Nucleus accumbens (tissue), 56 donors: Measurements from ENCODE around the gene ACP6.
"Not testable (repeated sequence)": the region's sequence is repeated elsewhere in the genome, so short reads cannot be mapped to it uniquely, and the experiment has no call there.

Source experiments
- DNase-seq, 56 donors: peaks; one replicate each; lab custom pipeline; 2025; lab: John Stamatoyannopoulos, UW

The ACP6 gene

DNA sequence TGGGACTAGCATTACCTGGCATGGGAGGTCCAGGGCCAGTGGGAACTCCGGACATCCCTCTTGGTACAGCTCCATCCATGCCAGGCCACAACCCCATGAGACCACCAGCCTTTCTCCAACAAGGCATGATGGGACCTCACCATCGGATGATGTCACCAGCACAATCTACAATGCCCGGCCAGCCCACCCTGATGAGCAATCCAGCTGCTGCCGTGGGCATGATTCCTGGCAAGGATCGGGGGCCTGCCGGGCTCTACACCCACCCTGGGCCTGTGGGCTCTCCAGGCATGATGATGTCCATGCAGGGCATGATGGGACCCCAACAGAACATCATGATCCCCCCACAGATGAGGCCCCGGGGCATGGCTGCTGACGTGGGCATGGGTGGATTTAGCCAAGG lies 45.8 kb downstream of the ACP6 start:
- DNase-seq, result no peak

GRCh38 chr1:147624011-147624410 lies 46.3 kb downstream of the ACP6 start:
- DNase-seq, result no peak

DNA sequence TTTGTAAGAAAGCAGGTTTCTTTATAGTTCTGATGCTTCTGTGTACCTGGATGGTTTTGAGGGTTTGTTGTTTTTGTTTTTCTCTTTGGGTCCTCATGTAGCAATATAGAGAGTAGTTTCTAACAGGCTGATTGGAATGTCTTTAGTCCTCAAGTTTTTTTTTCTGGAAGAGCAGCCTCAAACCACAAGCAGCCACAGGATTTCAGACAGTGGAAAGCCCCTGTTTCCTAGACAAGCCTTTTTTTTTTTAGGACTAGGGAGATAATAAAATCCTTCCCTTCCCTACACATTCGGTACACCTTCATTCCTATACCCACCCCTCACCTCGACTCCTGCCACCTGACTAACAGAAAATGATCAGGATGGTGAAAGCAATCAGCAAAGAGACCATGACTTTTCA lies 47.6 kb downstream of the ACP6 start:
- no peak for DNase-seq

DNA sequence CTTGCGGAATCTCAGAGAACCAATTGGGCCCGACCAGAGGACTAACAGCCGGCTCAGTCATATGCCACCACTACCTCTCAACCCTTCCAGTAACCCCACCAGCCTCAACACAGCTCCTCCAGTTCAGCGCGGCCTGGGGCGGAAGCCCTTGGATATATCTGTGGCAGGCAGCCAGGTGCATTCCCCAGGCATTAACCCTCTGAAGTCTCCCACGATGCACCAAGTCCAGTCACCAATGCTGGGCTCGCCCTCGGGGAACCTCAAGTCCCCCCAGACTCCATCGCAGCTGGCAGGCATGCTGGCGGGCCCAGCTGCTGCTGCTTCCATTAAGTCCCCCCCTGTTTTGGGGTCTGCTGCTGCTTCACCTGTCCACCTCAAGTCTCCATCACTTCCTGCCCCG lies 49.8 kb downstream of the ACP6 start:
- no peak for DNase-seq

GRCh38 chr1:147619741-147620140 lies 50.6 kb downstream of the ACP6 start:
- no peak for DNase-seq

GRCh38 chr1:147618771-147619170 lies 51.6 kb downstream of the ACP6 start:
- DNase-seq, result no peak

DNA sequence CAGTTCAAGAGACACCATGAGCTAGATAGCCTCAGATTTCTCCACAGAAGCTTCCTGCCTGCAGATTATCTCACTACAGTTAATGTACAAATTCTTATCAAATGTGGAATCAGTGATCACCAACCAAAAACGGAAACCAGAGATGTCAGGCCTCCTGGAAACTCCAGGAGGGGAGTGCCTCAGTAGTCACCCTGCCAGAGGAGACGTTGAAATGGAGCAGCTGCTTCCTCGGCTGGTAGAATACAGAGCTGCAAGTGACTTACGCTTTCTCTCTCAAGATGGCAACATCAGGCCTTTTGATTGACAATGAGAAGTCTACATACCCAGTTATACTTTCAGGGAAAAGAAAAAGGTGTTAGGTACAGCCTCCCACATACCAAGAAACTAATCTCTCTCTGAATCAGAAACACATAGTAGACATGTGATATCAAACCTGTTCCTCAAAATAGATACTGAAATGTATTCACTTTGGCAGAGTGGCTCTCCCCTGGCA lies 52.2 kb downstream of the ACP6 start:
- DNase-seq, result peak in 3 of 56 donors; percentile 7 to 23 (median 15)

DNA sequence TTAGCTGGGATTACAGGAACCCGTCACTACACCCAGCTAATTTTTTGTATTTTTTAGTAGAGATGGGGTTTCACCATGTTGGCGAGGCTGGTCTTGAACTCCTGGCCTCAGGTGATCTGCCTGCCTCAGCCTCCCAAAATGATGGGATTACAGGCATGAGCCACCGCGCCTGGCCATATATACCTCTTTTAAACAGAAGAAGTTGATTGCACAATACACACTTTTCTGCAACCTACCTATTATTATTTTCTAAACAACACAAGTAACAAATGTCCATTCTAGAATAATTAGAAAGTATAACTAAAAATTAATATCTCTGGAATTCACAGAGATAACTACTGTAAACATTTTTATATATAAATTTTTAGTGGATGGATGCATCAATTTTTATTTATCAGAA lies 55.4 kb downstream of the ACP6 start:
- DNase-seq, result not testable (repeated sequence)

GRCh38 chr1:147613506-147613905 lies 56.8 kb downstream of the ACP6 start:
- DNase-seq, result peak in 2 of 56 donors; percentile 4 to 32

DNA sequence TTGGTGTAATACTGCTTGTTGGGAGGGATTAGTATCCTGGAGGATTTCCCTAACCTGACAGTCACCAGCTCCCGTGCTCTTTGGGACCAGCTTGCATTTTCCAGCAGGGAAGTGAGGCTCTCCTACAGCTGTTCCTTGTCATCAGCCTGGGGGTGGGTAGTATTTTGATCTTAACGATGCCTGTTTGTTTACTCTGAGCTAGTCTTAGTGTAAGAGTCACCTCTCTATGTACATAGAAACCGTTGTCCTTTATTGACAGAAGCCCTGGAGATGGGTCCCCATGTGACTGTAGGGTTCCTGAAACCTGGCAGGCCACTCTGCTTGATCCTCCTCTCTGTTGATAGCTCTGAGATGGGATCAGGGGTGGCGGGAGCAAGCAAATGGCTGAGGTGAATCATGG lies 58.0 kb downstream of the ACP6 start:
- no peak for DNase-seq

DNA sequence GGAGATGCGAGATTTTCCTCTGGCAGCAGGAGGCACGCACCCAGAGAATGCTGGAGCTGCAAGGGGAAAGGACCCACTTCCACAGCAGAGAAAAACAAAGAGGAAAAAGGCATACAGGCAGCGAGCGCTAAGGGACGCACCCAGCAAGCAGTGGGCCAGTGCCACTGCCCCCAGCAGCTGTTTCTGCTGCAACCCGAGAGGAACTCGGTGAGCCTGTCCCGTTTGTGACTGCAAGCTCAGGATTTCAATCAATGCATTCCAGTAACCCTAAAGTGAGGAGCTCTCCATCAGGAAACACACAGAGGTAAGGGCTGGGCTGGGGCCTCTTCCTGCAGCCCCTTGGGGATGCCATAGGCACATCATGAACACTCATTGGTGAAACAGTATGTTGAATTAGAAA lies 58.7 kb downstream of the ACP6 start:
- DNase-seq, result no peak

- DNase-seq, result no peak
These were observed 59.3 kb downstream of the ACP6 start for GRCh38 chr1:147611021-147611426.

GRCh38 chr1:147609358-147609757 lies 61.0 kb downstream of the ACP6 start:
- DNase-seq, result no peak

GRCh38 chr1:147608596-147608995 lies 61.7 kb downstream of the ACP6 start:
- DNase-seq, result no peak

DNA sequence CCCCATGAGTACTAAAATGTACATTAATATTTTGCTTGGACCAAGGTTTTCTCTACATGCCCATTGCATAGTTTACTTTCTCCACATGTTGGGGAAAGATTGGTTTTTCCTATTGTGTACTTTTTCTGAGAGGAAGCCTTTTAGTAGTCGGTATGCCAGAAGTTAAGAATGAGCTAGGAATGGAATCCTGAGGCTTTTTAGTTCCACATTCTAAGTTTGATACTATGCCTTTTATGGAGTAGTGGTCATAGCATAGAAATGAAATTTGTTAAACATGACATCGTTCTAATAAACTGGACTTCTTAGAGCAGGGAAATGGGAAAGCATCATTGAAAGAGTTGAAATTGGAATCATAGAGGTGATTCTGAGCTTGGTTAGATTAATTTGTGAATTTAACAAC lies 64.7 kb downstream of the ACP6 start:
- no peak for DNase-seq

- no peak for DNase-seq
These were observed 66.3 kb downstream of the ACP6 start for GRCh38 chr1:147603986-147604385.

- peak in 1 of 56 donors; percentile 7 for DNase-seq
These were observed 69.9 kb downstream of the ACP6 start for GRCh38 chr1:147600119-147601111.

DNA sequence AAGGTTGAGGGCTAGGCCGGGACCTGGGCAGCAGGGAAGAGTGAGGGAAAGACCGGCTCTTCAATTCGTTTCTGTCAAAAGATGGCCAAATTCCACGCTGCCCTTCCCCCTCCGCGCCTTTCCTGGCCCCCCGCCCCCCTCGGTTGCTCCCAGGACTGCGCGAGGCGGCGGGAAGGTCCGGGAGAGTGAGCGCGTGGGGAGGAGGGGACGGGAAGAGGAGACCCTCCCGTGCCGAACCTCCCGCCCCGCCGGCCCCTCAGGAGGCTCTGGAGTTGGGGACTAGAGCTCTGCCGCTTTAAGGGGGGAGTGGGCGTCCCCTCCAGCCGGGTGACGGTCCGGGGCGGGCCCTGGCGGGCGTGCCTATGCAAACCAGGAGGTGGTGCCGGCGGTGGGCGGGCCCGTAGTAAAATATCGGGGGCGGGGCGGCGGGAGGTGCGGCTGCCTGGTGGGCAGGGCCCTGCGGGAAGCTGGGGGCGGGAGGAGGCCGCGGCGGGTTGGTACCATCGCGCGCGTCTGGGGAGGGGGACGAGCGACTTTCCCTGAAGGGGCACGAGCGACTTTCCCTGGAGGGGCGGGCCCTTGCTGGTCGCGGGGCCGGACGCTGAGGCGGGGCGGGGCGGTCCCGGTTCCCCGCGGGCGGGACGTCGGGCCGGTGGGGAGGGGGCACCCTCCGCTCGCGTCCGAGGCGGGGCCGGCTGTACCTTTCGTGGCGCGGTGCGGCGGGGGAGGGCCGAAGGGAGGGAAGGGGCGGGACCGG lies 70.8 kb downstream of the ACP6 start:
- peak; percentile 70 to 100 (median 98) for DNase-seq

DNA sequence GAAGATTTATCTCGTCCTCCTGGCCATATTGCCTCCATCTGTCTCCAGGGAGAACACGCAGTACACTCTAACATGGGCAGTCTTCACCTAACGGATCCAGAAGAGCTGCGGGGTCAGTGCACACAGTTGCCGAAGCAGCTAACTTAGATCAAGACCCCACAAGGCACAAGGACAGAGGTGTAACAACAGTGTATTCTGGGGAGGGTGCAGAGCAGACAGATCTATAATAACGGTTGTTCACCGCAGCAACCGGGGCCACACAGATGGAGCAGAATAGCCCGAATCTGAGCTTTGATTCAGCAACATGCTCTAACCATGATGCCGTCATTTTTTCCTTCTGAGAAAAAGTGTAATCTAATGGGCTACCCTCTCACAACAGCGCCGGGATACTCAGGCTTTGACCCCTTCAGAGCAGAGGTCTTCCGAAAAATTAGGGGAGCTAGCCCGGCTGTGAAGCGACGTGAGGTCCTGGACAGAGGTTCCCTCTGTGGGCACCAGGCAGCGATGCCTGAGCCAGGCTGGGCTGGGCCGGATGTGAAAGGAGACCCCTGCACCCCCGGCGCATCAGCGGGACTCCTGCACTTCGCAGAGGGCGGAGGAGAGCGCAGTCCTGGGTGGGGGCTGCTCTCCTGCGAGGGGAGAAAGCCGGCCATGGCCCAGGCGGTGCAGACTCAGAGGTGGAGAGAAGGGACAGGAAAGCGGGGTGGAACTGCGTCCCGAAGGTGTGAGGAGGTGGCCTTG lies 71.5 kb downstream of the ACP6 start:
- DNase-seq, result peak in 19 of 56 donors; percentile 6 to 72 (median 51)

- DNase-seq, result no peak
These were observed 73.3 kb downstream of the ACP6 start for GRCh38 chr1:147597010-147597409.
